Measurements from ENCODE around the gene KCND3. TPM values are rescaled to one million over a fixed set of nuclear protein-coding genes. Genes with fewer than 3 reads are reported as not detected.

Gene KCND3
- total RNA-seq, 4 donors from 2014 or later = 4.8 to 11.1 (median 5.7) TPM

GRCh38 chr1:112021263-112021662, 31.8 kb upstream of the KCND3 start:
- TF ChIP-seq CTCF (IDR thresholded peaks at IDR 0.05; ENCODE audit: low read depth) = no peak

DNA sequence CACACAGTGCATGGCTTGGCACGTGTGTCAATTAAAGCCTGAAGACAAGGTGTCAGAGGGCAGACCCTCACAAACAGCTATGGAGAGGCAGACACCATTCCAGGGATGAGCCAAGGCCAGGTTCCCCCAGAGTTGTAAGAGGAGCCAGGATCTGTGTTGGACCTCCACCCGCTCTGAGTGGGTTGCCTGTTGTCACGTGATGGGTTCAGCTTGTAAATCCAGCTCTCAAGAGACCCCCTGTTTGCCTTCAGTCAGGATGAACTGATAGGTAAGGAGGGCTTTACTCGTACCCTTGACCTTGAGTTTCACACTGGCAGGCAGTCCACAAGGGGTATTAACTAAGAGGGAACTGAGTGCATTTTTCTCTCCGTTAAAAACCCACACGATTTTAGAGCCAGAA, 27.7 kb upstream of the KCND3 start:
- no peak for TF ChIP-seq CTCF (IDR thresholded peaks at IDR 0.05; ENCODE audit: low read depth)

DNA sequence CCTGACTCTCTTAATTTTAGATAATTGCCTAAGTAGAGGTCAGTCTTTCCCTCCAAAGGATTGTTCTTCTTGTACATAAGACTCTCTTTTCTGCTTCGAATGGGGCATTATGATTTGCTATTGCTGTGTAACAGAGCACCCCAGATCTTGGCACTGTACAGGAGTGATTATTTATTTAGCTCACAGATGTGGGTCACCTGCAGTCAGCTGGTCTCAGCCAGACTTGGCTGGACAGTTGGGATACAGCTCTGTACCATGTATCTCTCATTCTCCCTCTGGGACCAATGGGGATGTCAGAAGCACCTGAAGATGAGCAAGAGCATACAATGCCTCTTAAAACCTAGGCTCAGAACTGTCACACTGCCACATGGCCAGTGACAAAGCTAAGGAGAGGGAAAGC, 23.4 kb upstream of the KCND3 start:
- TF ChIP-seq CTCF (IDR thresholded peaks at IDR 0.05; ENCODE audit: low read depth) = no peak

DNA sequence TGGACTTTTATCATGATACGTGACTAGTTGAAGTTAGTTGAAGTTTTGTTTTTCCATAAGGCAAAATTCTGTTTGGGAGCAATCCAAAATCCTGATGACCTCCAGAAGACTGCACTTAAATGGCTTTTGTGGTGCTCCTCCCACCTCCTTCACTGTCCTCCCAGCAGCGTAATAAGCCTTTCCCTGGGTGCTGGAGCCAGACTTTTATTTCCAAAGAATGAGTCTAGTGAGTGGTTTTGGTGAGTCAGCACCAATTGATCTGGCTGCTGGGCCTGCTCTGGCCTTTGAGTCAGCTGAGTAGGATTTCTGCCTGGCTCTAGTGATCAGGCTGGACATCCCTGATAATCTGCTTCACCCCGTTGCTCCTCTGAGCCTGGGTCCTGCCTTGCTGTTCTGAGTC, 21.7 kb upstream of the KCND3 start:
- TF ChIP-seq CTCF (IDR thresholded peaks at IDR 0.05; ENCODE audit: low read depth) = no peak

DNA sequence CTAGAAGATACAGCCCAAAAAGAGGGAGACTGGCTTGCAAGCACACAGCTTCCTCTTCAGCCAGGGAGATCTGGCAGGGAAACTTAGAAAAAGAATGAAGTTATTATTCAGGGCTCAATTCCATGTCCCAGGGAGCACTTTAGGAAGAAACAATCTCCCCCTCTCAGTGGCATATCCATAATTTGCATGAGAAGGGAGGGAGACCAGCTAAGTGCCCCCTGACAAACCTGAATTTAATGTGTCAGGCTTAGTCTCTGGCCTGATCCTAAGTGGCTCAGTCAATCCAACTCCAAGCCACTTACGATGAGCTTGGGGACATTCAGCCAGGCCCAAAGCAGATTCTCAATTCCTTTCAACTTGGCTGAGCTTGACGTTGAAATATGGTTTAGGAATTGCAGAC, 17.7 kb upstream of the KCND3 start:
- no peak for TF ChIP-seq CTCF (IDR thresholded peaks at IDR 0.05; ENCODE audit: low read depth)

DNA sequence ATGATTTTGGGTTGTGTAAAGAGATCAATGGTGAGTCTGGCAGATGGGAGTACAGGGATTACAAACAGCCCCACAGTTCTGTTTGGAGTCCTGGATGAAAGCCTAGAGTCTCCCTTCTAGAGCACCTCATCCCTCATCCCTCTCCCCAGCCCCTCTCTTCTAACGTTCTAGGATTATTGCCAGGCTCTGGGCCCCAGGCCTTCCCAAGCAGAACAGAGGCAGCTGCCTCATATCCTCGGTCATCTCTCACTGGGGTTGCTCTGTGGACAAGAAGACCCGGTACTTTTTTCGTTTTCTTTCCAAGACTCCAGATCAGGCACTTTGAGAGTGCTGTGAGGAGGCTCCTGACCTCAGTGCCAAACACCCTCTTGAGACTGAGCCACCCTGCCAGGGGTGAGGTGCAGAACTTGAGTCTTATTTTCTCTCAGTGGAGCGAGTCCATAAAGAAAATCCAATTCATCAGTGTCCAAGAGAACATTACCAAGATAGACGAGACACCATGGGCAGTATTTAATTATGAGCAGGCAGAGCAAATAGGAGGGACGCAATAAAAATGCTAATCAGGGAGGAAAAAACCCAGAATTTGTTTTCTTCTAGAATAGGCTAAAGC, 17.1 kb upstream of the KCND3 start:
- TF ChIP-seq CTCF (IDR thresholded peaks at IDR 0.05; ENCODE audit: low read depth) = no peak

DNA sequence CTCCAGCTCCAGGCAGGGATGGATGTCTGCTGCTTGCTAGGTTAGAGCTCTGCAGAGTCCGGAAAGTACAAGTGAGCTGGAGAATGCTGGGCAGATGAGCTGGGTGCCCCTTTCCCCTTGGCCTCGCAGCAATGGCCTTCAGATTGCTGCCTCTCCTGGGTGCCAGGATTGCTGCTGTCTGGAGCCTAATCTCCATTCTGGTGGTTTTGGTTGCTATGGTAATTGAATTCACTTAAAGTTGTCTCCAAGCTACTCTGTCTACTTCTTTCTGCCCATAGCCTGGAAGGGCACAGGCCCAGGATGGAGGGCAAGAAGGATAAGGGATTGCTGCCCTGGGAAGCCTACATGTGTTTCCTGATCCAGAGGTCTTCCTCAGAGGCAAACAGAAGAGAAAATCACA, 14.6 kb upstream of the KCND3 start:
- TF ChIP-seq CTCF (IDR thresholded peaks at IDR 0.05; ENCODE audit: low read depth) = no peak
